NCI-H748 (cell line): ENCODE data around the gene TRIM6.
"Not testable (repeated sequence)": the region's sequence is repeated elsewhere in the genome, so short reads cannot be mapped to it uniquely, and the experiment has no call there.

Experiments
- DNase-seq: peaks from one replicate; lab custom pipeline; 2025; ENCODE audit not compliant: unreplicated experiment; lab: John Stamatoyannopoulos, UW

The TRIM6 gene, protein sequence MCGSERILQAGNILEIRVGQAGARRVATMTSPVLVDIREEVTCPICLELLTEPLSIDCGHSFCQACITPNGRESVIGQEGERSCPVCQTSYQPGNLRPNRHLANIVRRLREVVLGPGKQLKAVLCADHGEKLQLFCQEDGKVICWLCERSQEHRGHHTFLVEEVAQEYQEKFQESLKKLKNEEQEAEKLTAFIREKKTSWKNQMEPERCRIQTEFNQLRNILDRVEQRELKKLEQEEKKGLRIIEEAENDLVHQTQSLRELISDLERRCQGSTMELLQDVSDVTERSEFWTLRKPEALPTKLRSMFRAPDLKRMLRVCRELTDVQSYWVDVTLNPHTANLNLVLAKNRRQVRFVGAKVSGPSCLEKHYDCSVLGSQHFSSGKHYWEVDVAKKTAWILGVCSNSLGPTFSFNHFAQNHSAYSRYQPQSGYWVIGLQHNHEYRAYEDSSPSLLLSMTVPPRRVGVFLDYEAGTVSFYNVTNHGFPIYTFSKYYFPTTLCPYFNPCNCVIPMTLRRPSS

GRCh38 chr11:5596607-5597201 is at the start of gene TRIM6:
Gene TRIM6 (plus strand): TSS chr11:5596637. CDS start chr11:5596898, 261 bp downstream.
- no peak for DNase-seq

- no peak for DNase-seq
These were observed 48.5 kb upstream of the TRIM6 start for GRCh38 chr11:5547982-5548381.

DNA sequence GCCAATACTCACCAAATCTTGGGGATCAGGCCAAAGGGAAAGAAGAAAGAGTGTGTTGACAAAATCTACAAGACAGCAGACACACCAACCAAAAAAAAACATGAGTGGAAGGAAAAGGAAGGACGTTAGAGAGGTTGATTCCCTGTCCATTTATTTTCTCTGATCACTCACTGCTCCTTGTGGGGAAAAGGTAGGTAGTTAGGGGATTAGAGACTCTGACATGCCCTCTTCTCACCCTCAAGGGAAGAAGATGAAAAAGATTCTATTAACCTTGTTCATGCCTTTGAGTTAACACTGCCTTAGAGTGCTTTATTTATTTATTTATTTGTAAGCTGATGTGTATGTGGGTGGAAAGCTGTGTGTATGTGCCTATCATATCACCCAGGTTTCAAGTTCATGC is 48.0 kb upstream of the TRIM6 start, which contains the start of gene OR52H1:
Gene OR52H1 (minus strand): TSS at position 101 of the 400 bp plus-strand sequence. CDS start 3,035 bp downstream, outside the sequence.
- no peak for DNase-seq

DNA sequence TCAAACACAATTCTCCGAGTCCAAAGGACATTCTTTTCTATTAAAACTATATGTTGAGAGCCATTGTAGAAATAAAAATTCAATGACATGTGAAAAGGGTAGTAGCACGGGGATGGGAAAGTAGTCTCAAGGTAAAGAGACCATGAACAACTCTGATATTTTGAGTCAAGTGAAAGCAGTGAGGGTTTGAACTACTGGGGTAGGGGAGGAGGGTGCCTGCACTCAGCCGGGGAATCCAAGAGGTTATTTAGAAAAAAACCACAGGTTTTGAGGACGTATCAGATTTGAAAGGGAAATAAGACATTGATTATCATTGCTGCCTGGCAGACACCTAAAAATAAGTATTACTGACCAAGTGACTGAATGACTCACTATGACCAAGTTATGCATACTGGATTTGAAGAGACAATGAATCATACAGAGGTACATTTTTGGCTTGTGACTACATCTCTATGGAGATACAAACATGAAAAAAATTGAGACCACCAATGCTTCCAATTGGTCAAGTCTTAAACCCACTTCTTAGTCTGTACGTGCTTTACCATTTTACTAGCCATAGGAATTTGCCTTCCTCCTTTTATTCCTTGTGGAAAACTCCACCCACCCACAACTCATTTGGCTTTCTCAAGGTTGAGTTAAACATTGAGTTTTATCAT is 45.9 kb upstream of the TRIM6 start:
- DNase-seq, result no peak

- no peak for DNase-seq
These were observed 43.1 kb upstream of the TRIM6 start for GRCh38 chr11:5553343-5553742.

GRCh38 chr11:5556596-5557188 is 39.7 kb upstream of the TRIM6 start:
- no peak for DNase-seq

DNA sequence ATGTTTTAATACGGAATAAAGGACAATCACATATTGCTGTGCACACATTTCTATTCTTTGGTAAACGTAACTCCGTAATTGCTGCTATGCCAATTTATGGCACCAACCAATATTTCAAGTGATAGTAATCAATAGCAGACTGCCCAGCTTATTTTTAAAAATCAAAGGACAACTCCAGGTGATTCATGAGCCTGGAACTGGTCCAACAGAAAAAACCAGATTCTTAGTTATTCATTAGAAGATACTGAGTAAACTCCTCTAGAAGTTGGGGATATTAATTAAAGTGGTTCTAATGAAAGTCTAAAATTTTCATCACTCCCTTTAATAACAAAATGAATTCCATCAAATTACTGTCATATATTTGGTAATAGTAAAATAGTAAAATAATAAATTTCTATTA is 38.7 kb upstream of the TRIM6 start:
- no peak for DNase-seq

- no peak for DNase-seq
These were observed 32.0 kb upstream of the TRIM6 start for GRCh38 chr11:5564259-5565019.

GRCh38 chr11:5574654-5575053 is 21.8 kb upstream of the TRIM6 start:
- no peak for DNase-seq

DNA sequence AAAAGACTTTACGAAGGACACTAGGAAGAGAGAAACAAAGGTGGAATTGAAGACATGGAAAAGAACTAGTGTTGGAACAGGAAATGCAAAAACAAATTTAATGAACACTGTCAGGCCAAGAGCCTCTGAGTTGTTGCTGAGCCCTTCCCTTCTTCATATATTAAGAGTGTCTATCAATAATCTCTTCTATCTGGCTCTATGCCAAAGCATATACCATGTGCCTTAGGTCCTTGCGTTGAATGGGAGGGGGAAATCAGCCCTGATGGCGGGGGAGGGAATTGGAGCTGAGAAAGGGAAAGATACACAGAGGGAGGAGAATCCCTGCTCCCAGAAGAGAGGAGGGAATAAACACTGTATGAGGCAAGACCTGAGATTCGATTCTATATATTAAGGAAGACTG is 21.3 kb upstream of the TRIM6 start:
- DNase-seq, result peak; percentile 4

GRCh38 chr11:5577101-5577500 is 19.3 kb upstream of the TRIM6 start:
- DNase-seq, result no peak

DNA sequence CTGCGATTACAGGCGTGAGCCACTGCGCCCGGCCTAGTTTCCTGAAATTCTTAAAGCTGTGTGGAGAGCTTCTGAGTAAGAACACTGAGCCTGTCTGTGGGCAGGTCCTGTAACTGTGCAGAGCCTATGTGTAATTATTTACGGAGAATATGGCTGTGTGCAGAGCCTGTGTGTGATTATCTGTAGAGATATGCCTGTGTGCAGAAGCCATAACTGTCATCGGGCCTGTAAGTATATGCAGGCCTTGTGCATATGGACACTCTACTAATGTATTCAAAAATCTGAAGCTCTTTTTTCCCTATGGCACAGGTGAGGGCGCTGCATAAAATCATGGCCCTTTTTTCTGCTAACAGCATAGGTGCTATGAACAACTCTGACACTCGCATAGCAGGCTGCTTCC is 15.9 kb upstream of the TRIM6 start, which contains the start of gene OR52B6:
Gene OR52B6 (plus strand): TSS at position 301 of the 400 bp plus-strand sequence. CDS start 0 bp downstream, at position 301.
- DNase-seq, result no peak

- DNase-seq, result no peak
These were observed 15.4 kb upstream of the TRIM6 start for GRCh38 chr11:5581014-5581413.

DNA sequence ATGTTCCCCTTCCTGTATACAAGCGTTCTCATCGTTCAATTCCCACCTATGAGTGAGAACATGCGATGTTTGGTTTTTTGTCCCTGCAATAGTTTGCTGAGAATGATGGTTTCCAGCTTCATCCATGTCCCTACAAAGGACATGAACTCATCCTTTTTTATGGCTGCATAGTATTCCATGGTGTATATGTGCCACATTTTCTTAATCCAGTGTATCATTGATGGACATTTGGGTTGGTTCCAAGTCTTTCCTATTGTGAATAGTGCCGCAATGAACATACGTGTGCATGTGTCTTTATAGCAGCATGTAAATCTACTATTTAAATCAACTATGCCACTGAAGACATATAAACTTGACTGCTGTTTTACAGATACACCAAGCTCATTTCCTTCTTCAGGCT is 12.0 kb upstream of the TRIM6 start:
- not testable (repeated sequence) for DNase-seq

GRCh38 chr11:5589906-5590305 is 6.5 kb upstream of the TRIM6 start:
- DNase-seq, result not testable (repeated sequence)

DNA sequence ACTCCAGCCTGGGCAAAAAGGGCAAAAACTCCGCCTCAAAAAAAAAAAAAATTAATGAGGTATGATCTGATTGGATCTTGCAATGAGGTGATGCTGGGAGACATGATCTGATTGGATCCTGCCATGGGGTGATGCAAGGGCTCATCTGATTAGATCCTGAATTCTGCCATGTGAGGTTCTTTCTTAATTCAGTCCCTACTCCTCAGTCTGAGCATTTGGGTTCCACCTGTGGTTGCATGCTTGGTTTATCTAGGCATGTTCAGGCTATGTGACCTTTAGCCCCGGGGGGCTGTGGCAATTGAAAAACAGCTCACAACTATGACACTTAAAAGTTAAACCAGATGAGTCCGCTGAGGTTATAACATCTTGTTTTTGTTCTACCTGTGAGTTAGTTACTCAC is 4.8 kb upstream of the TRIM6 start:
- DNase-seq, result no peak

- DNase-seq, result no peak
These were observed 3.8 kb upstream of the TRIM6 start for GRCh38 chr11:5592615-5593014.

DNA sequence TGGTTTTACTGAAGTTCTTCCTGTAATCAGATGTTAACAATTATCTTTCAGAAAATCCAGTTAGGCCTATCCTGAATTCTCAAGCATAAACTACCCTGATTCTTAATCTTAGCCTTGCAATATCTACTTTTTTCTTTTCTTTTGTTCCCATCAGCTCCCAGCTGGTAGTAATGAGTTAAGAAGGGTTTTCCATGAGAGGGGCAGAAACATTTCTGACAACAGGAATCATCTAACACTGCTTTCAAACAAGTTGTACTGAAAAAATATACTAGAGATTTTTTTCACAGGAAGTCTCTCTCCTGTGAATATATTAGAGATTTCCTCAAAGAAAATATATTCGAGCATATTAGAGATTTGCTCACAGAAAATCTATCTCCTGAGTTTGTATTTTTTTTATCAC is 3.3 kb upstream of the TRIM6 start:
- DNase-seq, result no peak

DNA sequence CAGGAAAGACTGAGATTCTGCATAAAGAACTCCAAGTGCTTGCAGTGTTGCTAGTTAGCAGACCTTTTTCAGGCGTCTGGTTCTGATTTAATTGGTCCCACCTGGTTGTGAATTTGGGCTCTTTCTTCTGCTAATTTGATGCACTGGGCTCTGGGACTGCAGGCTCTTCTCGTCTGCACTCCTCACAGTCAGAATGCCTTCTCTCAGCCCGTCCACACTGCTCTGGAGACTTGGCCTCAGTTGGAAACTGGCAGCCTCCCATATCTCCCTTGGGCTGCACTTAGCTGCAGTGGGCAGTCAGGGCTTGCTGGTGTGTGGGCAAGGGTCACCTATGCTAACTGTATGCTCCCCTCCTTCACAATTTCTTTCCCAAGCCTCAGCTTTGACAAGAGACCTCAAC is 1.5 kb downstream of the TRIM6 start:
- DNase-seq, result no peak

GRCh38 chr11:5600374-5600851 is 4.0 kb downstream of the TRIM6 start:
- peak; percentile 60 for DNase-seq
